Measurements from ENCODE around the gene LAMA4. TPM values are rescaled to one million over a fixed set of nuclear protein-coding genes. Genes with fewer than 3 reads are reported as not detected.

LAMA4 gene
- total and polyA plus RNA-seq, 3 donors from 2014 or later, result 37.6 to 61.0 (median 49.2) TPM

GRCh38 chr6:112100561-112100960 lies 153.8 kb downstream of the LAMA4 start:
- TF ChIP-seq POLR2A (IDR thresholded peaks at IDR 0.05), result no peak
- no peak for TF ChIP-seq CTCF (IDR thresholded peaks at IDR 0.05)
- intact Hi-C loops (cut with DNase I; ENCODE audit: low total_unique reads), result no loop called here
- Histone ChIP-seq H3K4me1 (no peaks in the 10 kb centered on the region), H3K36me3 (ENCODE audit: low read depth, missing control alignments) (no peaks in the 10 kb centered on the region), H3K27me3 (no peaks in the 10 kb centered on the region), H3K4me3 (no peak overlapping the region), H3K27ac (no peak overlapping the region), H3K9me3 (no peaks in the 10 kb centered on the region)
- 87 to 90% methylated on average over 4 of the region's 4 CpGs for WGBS, 2 donors
- no peak for DNase-seq

- no peaks in the 10 kb centered on the region for H3K9me3 ChIP-seq
- intact Hi-C loops (cut with DNase I; ENCODE audit: low total_unique reads), result no loop called here
- 88 to 97% methylated on average over 2 of the region's 2 CpGs for WGBS, 2 donors
- no peaks in the 10 kb centered on the region for H3K36me3 ChIP-seq (ENCODE audit: low read depth, missing control alignments)
- TF ChIP-seq POLR2A (IDR thresholded peaks at IDR 0.05), result no peak
- no peak for TF ChIP-seq CTCF (IDR thresholded peaks at IDR 0.05)
- H3K27ac ChIP-seq, result no peak overlapping the region
- no peaks in the 10 kb centered on the region for H3K4me1 ChIP-seq
- no peaks in the 10 kb centered on the region for H3K27me3 ChIP-seq
- H3K4me3 ChIP-seq, result no peak overlapping the region
- no peak for DNase-seq
Measured at GRCh38 chr6:112096901-112097300, 157.5 kb downstream of the LAMA4 start.

- Histone ChIP-seq H3K27me3 (no peaks in the 10 kb centered on the region), H3K27ac (peak overlapping the region; percentile 81 to 90), H3K4me3 (peak overlapping the region; percentile 83), H3K4me1 (no peaks in the 10 kb centered on the region), H3K9me3 (no peaks in the 10 kb centered on the region), H3K36me3 (ENCODE audit: low read depth, missing control alignments) (no peaks in the 10 kb centered on the region)
- DNase-seq, result no peak
- WGBS, 2 donors, result 10 to 12% methylated on average over 7 of the region's 7 CpGs
- no peak for TF ChIP-seq CTCF (IDR thresholded peaks at IDR 0.05)
- TF ChIP-seq POLR2A (IDR thresholded peaks at IDR 0.05), result no peak
- intact Hi-C loops (cut with DNase I; ENCODE audit: low total_unique reads), result no loop called here
Measured at GRCh38 chr6:112087916-112088315, 166.5 kb downstream of the LAMA4 start.

- TF ChIP-seq POLR2A (IDR thresholded peaks at IDR 0.05), result no peak
- TF ChIP-seq CTCF (IDR thresholded peaks at IDR 0.05), result no peak
- Histone ChIP-seq H3K27me3 (no peaks in the 10 kb centered on the region), H3K27ac (peak within 1 kb of the TSS; percentile 81 to 90), H3K36me3 (ENCODE audit: low read depth, missing control alignments) (no peaks in the 10 kb centered on the region), H3K9me3 (no peaks in the 10 kb centered on the region), H3K4me1 (no peaks in the 10 kb centered on the region), H3K4me3 (peak within 1 kb of the TSS; percentile 83)
- DNase-seq, result peak; percentile 98
- 0 to 1% methylated on average over 47 to 60 of the region's 60 CpGs for whole genome bisulfite sequencing, 2 donors
- intact Hi-C loops (cut with DNase I; ENCODE audit: low total_unique reads), result no loop called here
Measured at GRCh38 chr6:112087136-112087911, 167.0 kb downstream of the LAMA4 start, which contains the start of the genes FAM229B and TUBE1. Gene FAM229B, plus strand, starts transcription at chr6:112087591. Its CDS starts 11,693 bp downstream, at chr6:112099284. Gene TUBE1, minus strand, starts transcription at chr6:112087482. Its CDS starts 48 bp downstream, at chr6:112087434.

Measured in testis (tissue), 3 donors.